Measurements from ENCODE around the gene DIPK1B.

The DIPK1B gene

DNA sequence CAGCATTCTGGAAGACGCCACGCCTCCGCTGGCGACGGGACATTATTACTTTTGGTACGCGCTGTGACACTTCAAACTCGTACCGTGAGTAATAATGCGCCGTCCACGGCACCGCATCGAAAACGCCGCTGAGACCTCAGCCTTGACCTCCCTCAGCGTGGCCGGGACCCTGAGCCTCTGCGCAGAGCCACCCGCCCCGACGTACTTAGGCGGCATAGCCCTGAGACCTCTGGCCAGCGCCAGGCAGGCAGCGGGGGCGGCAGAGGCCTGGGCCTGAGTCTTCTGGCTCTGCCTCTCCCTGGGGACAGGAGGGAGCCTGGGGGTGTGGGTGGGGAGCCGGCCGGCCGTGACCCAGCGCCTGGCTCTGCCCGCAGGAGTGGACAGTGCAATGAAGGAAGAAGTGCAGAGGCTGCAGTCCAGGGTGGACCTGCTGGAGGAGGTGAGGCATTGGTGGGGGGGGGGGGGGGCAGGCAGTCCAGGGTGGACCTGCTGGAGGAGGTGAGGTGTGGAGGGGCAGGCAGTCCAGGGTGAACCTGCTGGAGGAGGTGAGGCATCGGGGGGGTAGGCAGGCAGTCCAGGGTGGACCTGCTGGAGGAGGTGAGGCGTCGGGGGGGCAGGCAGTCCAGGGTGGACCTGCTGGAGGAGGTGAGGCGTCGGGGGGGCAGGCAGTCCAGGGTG is 41.7 kb upstream of the DIPK1B start:
- TF ChIP-seq, protein P1, sequence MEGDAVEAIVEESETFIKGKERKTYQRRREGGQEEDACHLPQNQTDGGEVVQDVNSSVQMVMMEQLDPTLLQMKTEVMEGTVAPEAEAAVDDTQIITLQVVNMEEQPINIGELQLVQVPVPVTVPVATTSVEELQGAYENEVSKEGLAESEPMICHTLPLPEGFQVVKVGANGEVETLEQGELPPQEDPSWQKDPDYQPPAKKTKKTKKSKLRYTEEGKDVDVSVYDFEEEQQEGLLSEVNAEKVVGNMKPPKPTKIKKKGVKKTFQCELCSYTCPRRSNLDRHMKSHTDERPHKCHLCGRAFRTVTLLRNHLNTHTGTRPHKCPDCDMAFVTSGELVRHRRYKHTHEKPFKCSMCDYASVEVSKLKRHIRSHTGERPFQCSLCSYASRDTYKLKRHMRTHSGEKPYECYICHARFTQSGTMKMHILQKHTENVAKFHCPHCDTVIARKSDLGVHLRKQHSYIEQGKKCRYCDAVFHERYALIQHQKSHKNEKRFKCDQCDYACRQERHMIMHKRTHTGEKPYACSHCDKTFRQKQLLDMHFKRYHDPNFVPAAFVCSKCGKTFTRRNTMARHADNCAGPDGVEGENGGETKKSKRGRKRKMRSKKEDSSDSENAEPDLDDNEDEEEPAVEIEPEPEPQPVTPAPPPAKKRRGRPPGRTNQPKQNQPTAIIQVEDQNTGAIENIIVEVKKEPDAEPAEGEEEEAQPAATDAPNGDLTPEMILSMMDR (IDR thresholded peaks at IDR 0.05; ENCODE audit: low read depth, low read length, missing control alignments), result no peak
- H3K4me3 ChIP-seq (ENCODE audit: low read depth, low read length), result no peak overlapping the region

GRCh38 chr9:136671254-136671614 is 41.1 kb upstream of the DIPK1B start:
- H3K4me3 ChIP-seq (ENCODE audit: low read depth, low read length), result no peak overlapping the region
- DNase-seq (ENCODE audit: low read depth), result no peak
- TF ChIP-seq, protein P1 (IDR thresholded peaks at IDR 0.05; ENCODE audit: low read depth, low read length, missing control alignments), result no peak

More for the DNA sequence above, 41.7 kb upstream of the DIPK1B start:
- DNase-seq (ENCODE audit: low read depth), result no peak

- DNase-seq (ENCODE audit: low read depth), result no peak
- TF ChIP-seq, protein P1 (IDR thresholded peaks at IDR 0.05; ENCODE audit: low read depth, low read length, missing control alignments), result peak; percentile 87
- no peak overlapping the region for H3K4me3 ChIP-seq (ENCODE audit: low read depth, low read length)
Observed at GRCh38 chr9:136671646-136672430, 40.5 kb upstream of the DIPK1B start.

GRCh38 chr9:136672431-136673087 is 39.8 kb upstream of the DIPK1B start:
- no peak for DNase-seq (ENCODE audit: low read depth)
- H3K4me3 ChIP-seq (ENCODE audit: low read depth, low read length), result no peak overlapping the region
- TF ChIP-seq, protein P1 (IDR thresholded peaks at IDR 0.05; ENCODE audit: low read depth, low read length, missing control alignments), result no peak

GRCh38 chr9:136673088-136673974 is 39.0 kb upstream of the DIPK1B start:
- H3K4me3 ChIP-seq (ENCODE audit: low read depth, low read length), result no peak overlapping the region
- no peak for DNase-seq (ENCODE audit: low read depth)
- TF ChIP-seq, protein P1 (IDR thresholded peaks at IDR 0.05; ENCODE audit: low read depth, low read length, missing control alignments), result no peak

DNA sequence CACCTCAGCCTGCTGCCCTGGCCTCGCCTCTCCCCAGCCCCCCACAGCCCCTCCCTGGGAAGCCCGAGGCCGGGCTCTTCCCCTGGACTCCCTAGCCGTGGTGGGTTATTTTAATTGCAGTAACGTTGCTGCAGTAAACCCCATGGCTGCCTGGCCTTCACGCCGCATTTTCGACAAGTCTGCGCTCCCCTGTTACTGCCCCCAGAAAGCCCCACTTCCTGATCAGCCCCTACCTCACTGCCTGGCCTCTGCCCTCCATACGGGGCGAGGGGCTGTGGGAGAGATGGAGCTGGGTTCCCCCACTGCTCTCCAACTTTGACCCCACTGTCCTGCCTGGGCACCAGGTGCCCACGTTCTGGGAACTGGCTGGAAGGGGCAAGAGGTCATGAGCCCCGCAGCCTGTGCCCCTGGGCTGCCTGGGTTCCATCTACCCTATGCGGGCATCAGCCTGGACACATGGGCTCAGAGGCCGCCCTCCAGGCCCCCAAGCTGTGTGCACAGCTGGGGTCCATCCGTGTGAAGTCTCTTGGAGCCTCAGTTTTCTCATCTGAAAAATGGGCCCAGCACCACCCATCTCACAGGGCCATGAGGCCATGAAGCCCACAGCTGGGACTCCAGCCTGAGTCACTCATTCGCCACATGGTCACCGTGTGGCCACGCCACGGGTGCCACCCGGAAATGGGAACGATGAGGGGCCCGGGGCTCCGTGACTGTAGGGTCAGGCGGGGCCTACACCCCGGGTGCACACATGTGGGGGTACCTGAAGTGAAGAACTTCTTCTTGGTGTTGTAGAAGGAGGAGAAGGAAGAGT is 38.2 kb upstream of the DIPK1B start:
- H3K4me3 ChIP-seq (ENCODE audit: low read depth, low read length), result no peak overlapping the region
- TF ChIP-seq, protein P1 (IDR thresholded peaks at IDR 0.05; ENCODE audit: low read depth, low read length, missing control alignments), result no peak
- DNase-seq (ENCODE audit: low read depth), result no peak
